Naive thymus-derived CD4-positive, alpha-beta T cell (primary cell): Measurements from ENCODE around the gene SH2D2A. TPM values are rescaled to one million over a fixed set of nuclear protein-coding genes. Genes with fewer than 3 reads are reported as not detected.

Experiments used
- ATAC-seq: fragments of 150-1000 bp; cut with Tn5 transposase; 2 replicates; pipeline ENCODE4 v1.10.0; 2021; ENCODE audit warnings: mild to moderate bottlenecking, moderate library complexity
- CTCF ChIA-PET: fragments of 350-600 bp; sonication (Branson Sonifier 250); formaldehyde crosslinking; loops from one replicate; lab custom pipeline; 2021; ENCODE audit warnings: antibody characterized with exemption; lab: Charles Lee
- POLR2A ChIA-PET: fragments of 350-600 bp; sonication (Branson Sonifier 250); formaldehyde crosslinking; loops from one replicate; lab custom pipeline; 2021; ENCODE audit warnings: antibody characterized with exemption, inconsistent platforms; lab: Charles Lee
- DNase-seq, 9 donors: peaks; one replicate each; pipeline versions ENCODE4 v3.0.0 to v3.0.0-alpha.2; 2020 to 2022; ENCODE audit warnings: mixed read lengths in 1 of 9
- H3K27ac ChIP-seq: one replicate; pipeline ENCODE4 v1.7.0; 2013; ENCODE audit warnings: mild to moderate bottlenecking, low read depth, low read length, moderate library complexity
- H3K27me3 ChIP-seq, 2 donors: one replicate each; pipeline ENCODE4 v1.7.0; 2013; ENCODE audit warnings: low read length in 2 of 2, mild to moderate bottlenecking in 2 of 2, moderate library complexity in 2 of 2; ENCODE audit not compliant: control insufficient read depth in 2 of 2, insufficient read depth in 2 of 2
- H3K36me3 ChIP-seq, 3 experiments: 1 replicate in 2 of 3; 2 replicates in 1 of 3; pipeline ENCODE4 v1.7.0; 2013; ENCODE audit warnings: low read length in 3 of 3, mild to moderate bottlenecking in 3 of 3, moderate library complexity in 1 of 3; ENCODE audit not compliant: insufficient read depth in 3 of 3, control insufficient read depth in 2 of 3
- H3K4me1 ChIP-seq, 2 donors: one replicate each; pipeline ENCODE4 v1.7.0; 2013; ENCODE audit warnings: low read length in 2 of 2, mild to moderate bottlenecking in 2 of 2, moderate library complexity in 1 of 2; ENCODE audit not compliant: control insufficient read depth in 2 of 2, insufficient read depth in 2 of 2
- H3K4me3 ChIP-seq: 2 replicates; pipeline ENCODE4 v1.7.0; 2013; ENCODE audit warnings: mild to moderate bottlenecking, low read length
- H3K9me3 ChIP-seq, 3 experiments: 1 replicate in 2 of 3; 2 replicates in 1 of 3; pipeline ENCODE4 v1.7.0; 2013; ENCODE audit warnings: low read length in 3 of 3; ENCODE audit not compliant: control insufficient read depth in 2 of 3
- H3K27ac Mint-ChIP-seq, 9 donors: one replicate each; pipeline ENCODE4 v1.8.0; 2020 to 2022; ENCODE audit warnings: mixed read lengths in 9 of 9, mild to moderate bottlenecking in 8 of 9, moderate library complexity in 5 of 9, inconsistent platforms in 2 of 9
- H3K27me3 Mint-ChIP-seq, 5 donors: one replicate each; pipeline ENCODE4 v1.8.0; 2021 to 2022; ENCODE audit warnings: mixed read lengths in 5 of 5, mild to moderate bottlenecking in 1 of 5
- H3K36me3 Mint-ChIP-seq, 5 donors: one replicate each; pipeline ENCODE4 v1.8.0; 2020 to 2022; ENCODE audit warnings: mixed read lengths in 5 of 5, mild to moderate bottlenecking in 3 of 5, inconsistent platforms in 1 of 5
- H3K4me1 Mint-ChIP-seq, 7 donors: one replicate each; pipeline ENCODE4 v1.8.0; 2020 to 2022; ENCODE audit warnings: mixed read lengths in 7 of 7, mild to moderate bottlenecking in 3 of 7, inconsistent platforms in 1 of 7
- H3K4me3 Mint-ChIP-seq, 10 donors: one replicate each; pipeline ENCODE4 v1.8.0; 2020 to 2022; ENCODE audit warnings: mild to moderate bottlenecking in 10 of 10, mixed read lengths in 10 of 10, moderate library complexity in 6 of 10, inconsistent platforms in 2 of 10
- H3K9me3 Mint-ChIP-seq, 11 donors: one replicate each; pipeline ENCODE4 v1.8.0; 2020 to 2022; ENCODE audit warnings: mixed read lengths in 11 of 11, mild to moderate bottlenecking in 4 of 11, inconsistent platforms in 1 of 11, moderate library complexity in 1 of 11
- intact Hi-C, 2 donors: fragments of 100-400 bp; cut with micrococcal nuclease; formaldehyde crosslinking; loops; one replicate each; pipeline ENCODE4 v1.15.1; 2023
- polyA plus RNA-seq, 2 donors: library from polyadenylated mRNA; unstranded; fragments of 300-500 nt; fragmentation: Illumina TruSeq; gene quantifications; one replicate each; pipeline ENCODE4 v1.2.3, GENCODE V29; 2021
- total RNA-seq, 6 experiments: library from RNA in 5 of 6; stranded (reverse) in 5 of 6; gene quantifications; 1 replicate in 5 of 6; 2 replicates in 1 of 6; pipeline ENCODE4 v1.2.3 and lab custom pipeline; 2021 to 2026

The SH2D2A gene
- total and polyA plus RNA-seq, 7 experiments from 2014 or later: 12.7 to 164 (median 15.7) TPM

GRCh38 chr1:156805766-156806511 lies 10.7 kb downstream of the SH2D2A start:
- no peak overlapping the region for H3K4me3 Mint-ChIP-seq
- Histone ChIP-seq H3K36me3 (peaks cover 0 to 46% (median 10%) of the 10 kb centered on the region in 3 experiments), H3K27me3 (no peaks in the 10 kb centered on the region), H3K4me3 (no peak overlapping the region), H3K4me1 (peaks cover 0 to 21% of the 10 kb centered on the region in 2 donors), H3K27ac (peak overlapping the region; percentile 7), H3K9me3 (no peaks in the 10 kb centered on the region)
- ChIA-PET CTCF (interaction anchor here (0.9 to 1.3 kb wide), 2 partner anchors 8 to 55 kb away, joined by 3 read pairs; partner anchors contain the start of gene NTRK1), POLR2A (interaction anchor here (0.6 to 1.1 kb wide), 2 partner anchors 32 to 144 kb away, joined by 3 to 5 read pairs; no protein-coding TSS in a partner anchor)
- no peaks in the 10 kb centered on the region for H3K27me3 Mint-ChIP-seq
- ATAC-seq: no peak
- H3K4me1 Mint-ChIP-seq: peaks cover 11 to 62% (median 16%) of the 10 kb centered on the region in 7 donors
- H3K36me3 Mint-ChIP-seq: peaks cover 0 to 30% (median 18%) of the 10 kb centered on the region in 5 donors
- peak overlapping the region in 5 of 9 donors; percentile 62 to 81 (median 72) for H3K27ac Mint-ChIP-seq
- DNase-seq: no peak
- peaks cover 0 to 3% (median 0%) of the 10 kb centered on the region in 11 donors for H3K9me3 Mint-ChIP-seq
- intact Hi-C loops: no loop called here

GRCh38 chr1:156804572-156805243 lies 11.9 kb downstream of the SH2D2A start:
- Mint-ChIP-seq H3K4me1 (peaks cover 11 to 66% (median 16%) of the 10 kb centered on the region in 7 donors), H3K4me3 (no peak overlapping the region), H3K9me3 (peaks cover 0 to 3% (median 0%) of the 10 kb centered on the region in 11 donors), H3K27ac (peak overlapping the region; percentile 4 to 87 (median 64)), H3K27me3 (no peaks in the 10 kb centered on the region), H3K36me3 (peaks cover 0 to 33% (median 21%) of the 10 kb centered on the region in 5 donors)
- Histone ChIP-seq H3K27me3 (no peaks in the 10 kb centered on the region), H3K4me1 (peaks cover 0 to 21% of the 10 kb centered on the region in 2 donors), H3K36me3 (peaks cover 0 to 58% (median 7%) of the 10 kb centered on the region in 3 experiments), H3K9me3 (no peaks in the 10 kb centered on the region), H3K27ac (peak overlapping the region; percentile 7), H3K4me3 (no peak overlapping the region)
- no peak for DNase-seq
- intact Hi-C loops: no loop called here
- ChIA-PET CTCF (interaction anchor here (0.6 to 1.3 kb wide), 3 partner anchors 9 to 87 kb away, joined by 3 read pairs; partner anchors contain the start of gene NTRK1), POLR2A (interaction anchor here (1.1 kb wide), 1 partner anchor 34 kb away, joined by 3 read pairs; no protein-coding TSS in a partner anchor)
- ATAC-seq: peak; percentile 54

GRCh38 chr1:156804026-156804425 lies 12.6 kb downstream of the SH2D2A start:
- peaks cover 0 to 35% (median 21%) of the 10 kb centered on the region in 5 donors for H3K36me3 Mint-ChIP-seq
- H3K9me3 ChIP-seq: no peaks in the 10 kb centered on the region
- H3K27me3 ChIP-seq: no peaks in the 10 kb centered on the region
- POLR2A ChIA-PET: no interaction called here
- H3K27ac ChIP-seq: peak overlapping the region; percentile 7
- no peak for DNase-seq
- no peak for ATAC-seq
- peaks cover 0 to 56% (median 7%) of the 10 kb centered on the region in 3 experiments for H3K36me3 ChIP-seq
- H3K27ac Mint-ChIP-seq: peak overlapping the region; percentile 4 to 87 (median 64)
- no peaks in the 10 kb centered on the region for H3K27me3 Mint-ChIP-seq
- peaks cover 0 to 21% of the 10 kb centered on the region in 2 donors for H3K4me1 ChIP-seq
- H3K4me1 Mint-ChIP-seq: peaks cover 11 to 61% (median 16%) of the 10 kb centered on the region in 7 donors
- no peak overlapping the region for H3K4me3 ChIP-seq
- peaks cover 0 to 1% (median 0%) of the 10 kb centered on the region in 11 donors for H3K9me3 Mint-ChIP-seq
- intact Hi-C loops: no loop called here
- no peak overlapping the region for H3K4me3 Mint-ChIP-seq
- CTCF ChIA-PET: no interaction called here

- ChIA-PET CTCF (interaction anchor here (0.6 to 1.8 kb wide), 2 partner anchors 57 to 77 kb away, joined by 3 to 9 read pairs; partner anchors contain the start of gene NTRK1), POLR2A (interaction anchor here (0.7 to 1.8 kb wide), 2 partner anchors 13 to 46 kb away, joined by 3 to 6 read pairs; partner anchors contain the start of gene SH2D2A)
- Histone ChIP-seq H3K27ac (no peak overlapping the region), H3K4me1 (peaks cover 0 to 14% of the 10 kb centered on the region in 2 donors), H3K9me3 (no peaks in the 10 kb centered on the region), H3K4me3 (no peak overlapping the region), H3K27me3 (no peaks in the 10 kb centered on the region), H3K36me3 (peaks cover 1 to 55% (median 7%) of the 10 kb centered on the region in 3 experiments)
- no peak for DNase-seq
- Mint-ChIP-seq H3K36me3 (peaks cover 0 to 35% (median 21%) of the 10 kb centered on the region in 5 donors), H3K9me3 (no peaks in the 10 kb centered on the region), H3K27me3 (no peaks in the 10 kb centered on the region), H3K4me1 (peaks cover 10 to 54% (median 16%) of the 10 kb centered on the region in 7 donors), H3K4me3 (no peak overlapping the region), H3K27ac (peak overlapping the region in 6 of 9 donors; percentile 33 to 87 (median 44))
- ATAC-seq: no peak
- intact Hi-C loops: no loop called here
Measured at GRCh38 chr1:156803086-156803851, 13.4 kb downstream of the SH2D2A start.

- Histone ChIP-seq H3K4me1 (peaks cover 0 to 7% of the 10 kb centered on the region in 2 donors), H3K36me3 (peaks cover 7 to 55% (median 9%) of the 10 kb centered on the region in 3 experiments), H3K9me3 (no peaks in the 10 kb centered on the region), H3K27ac (no peak overlapping the region), H3K4me3 (no peak overlapping the region), H3K27me3 (no peaks in the 10 kb centered on the region)
- ChIA-PET POLR2A (interaction anchor here (0.6 to 1.8 kb wide), 3 partner anchors 14 to 61 kb away, joined by 3 to 6 read pairs (median 3); partner anchors contain the start of genes MRPL24 and SH2D2A), CTCF (interaction anchor here (0.6 to 1.8 kb wide), 2 partner anchors 58 to 78 kb away, joined by 3 to 9 read pairs; partner anchors contain the start of gene NTRK1)
- no peaks in the 10 kb centered on the region for H3K9me3 Mint-ChIP-seq
- H3K27ac Mint-ChIP-seq: peak overlapping the region in 8 of 9 donors; percentile 19 to 75 (median 40)
- ATAC-seq: no peak
- H3K36me3 Mint-ChIP-seq: peaks cover 0 to 32% (median 19%) of the 10 kb centered on the region in 5 donors
- peaks cover 3 to 47% (median 8%) of the 10 kb centered on the region in 7 donors for H3K4me1 Mint-ChIP-seq
- intact Hi-C loops: no loop called here
- no peaks in the 10 kb centered on the region for H3K27me3 Mint-ChIP-seq
- DNase-seq: no peak
- H3K4me3 Mint-ChIP-seq: no peak overlapping the region
Measured at GRCh38 chr1:156802421-156802935, 14.2 kb downstream of the SH2D2A start.
